Parathyroid adenoma (tissue), 2 donors: ENCODE measurements around the gene EXOSC3.

Source experiments
- H2AFZ ChIP-seq: fragments of 300-600 bp; sonication (generic); one replicate; pipeline ENCODE4 v1.7.0; 2017; ENCODE audit warnings: antibody characterized with exemption, mild to moderate bottlenecking
- H3K27ac ChIP-seq: fragments of 300-600 bp; sonication (generic); one replicate; pipeline ENCODE4 v1.7.0; 2017
- H3K27me3 ChIP-seq: fragments of 300-600 bp; sonication (generic); one replicate; pipeline ENCODE4 v1.7.0; 2017; ENCODE audit warnings: low read length; ENCODE audit not compliant: control insufficient read depth, insufficient read depth
- H3K36me3 ChIP-seq: fragments of 300-600 bp; sonication (generic); one replicate; pipeline ENCODE4 v1.7.0; 2017; ENCODE audit warnings: low read length; ENCODE audit not compliant: control insufficient read depth, insufficient read depth
- H3K4me1 ChIP-seq: fragments of 300-600 bp; sonication (generic); one replicate; pipeline ENCODE4 v1.7.0; 2017; ENCODE audit warnings: control low read depth
- H3K4me2 ChIP-seq: fragments of 300-600 bp; sonication (generic); one replicate; pipeline ENCODE4 v1.7.0; 2017; ENCODE audit warnings: low read length
- H3K4me3 ChIP-seq: fragments of 300-600 bp; sonication (generic); one replicate; pipeline ENCODE4 v1.7.0; 2017; ENCODE audit warnings: low read depth, low read length
- H3K79me2 ChIP-seq: fragments of 300-600 bp; sonication (generic); one replicate; pipeline ENCODE4 v1.7.0; 2017; ENCODE audit warnings: control low read depth
- H3K9ac ChIP-seq: fragments of 300-600 bp; sonication (generic); one replicate; pipeline ENCODE4 v1.7.0; 2017; ENCODE audit warnings: mild to moderate bottlenecking
- H3K9me3 ChIP-seq: fragments of 300-600 bp; sonication (generic); one replicate; pipeline ENCODE4 v1.7.0; 2017; ENCODE audit warnings: low read length; ENCODE audit not compliant: control insufficient read depth
- CTCF ChIP-seq: fragments of 300-600 bp; sonication (generic); IDR thresholded peaks from one replicate; pipeline ENCODE4 v1.7.0; 2017; ENCODE audit warnings: antibody characterized with exemption, mild to moderate bottlenecking
- donor health status: primary hyperparathyroidism.

EXOSC3 gene

DNA sequence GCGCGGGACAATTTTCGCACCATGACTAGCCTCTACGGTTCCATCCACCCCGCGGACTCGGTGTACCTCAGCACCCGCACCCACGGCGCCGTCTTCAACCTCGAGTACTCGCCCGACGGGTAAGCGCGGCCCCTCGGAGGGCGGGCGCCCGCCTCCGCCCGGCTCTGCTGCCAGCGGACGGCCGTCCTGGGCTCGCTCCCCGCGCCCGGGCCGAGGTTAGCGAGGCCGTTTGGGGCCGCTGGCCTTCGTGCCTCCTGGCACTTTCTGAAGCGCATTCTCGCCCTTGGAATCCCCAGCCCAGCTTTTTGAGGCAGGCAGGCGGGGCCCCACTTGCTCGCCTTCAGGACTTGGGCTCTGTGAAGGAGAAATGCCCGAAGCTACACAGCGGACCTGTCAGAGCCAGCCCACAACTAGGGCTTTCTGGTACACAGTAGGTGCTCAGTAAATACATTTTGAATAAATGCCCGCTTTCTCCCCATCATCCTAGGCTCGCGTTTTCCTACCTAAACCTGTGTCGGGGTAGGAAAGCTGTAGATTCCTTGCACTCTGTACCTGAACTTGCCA lies 16.5 kb upstream of the EXOSC3 start:
- Histone ChIP-seq H3K36me3 (no peaks in the 10 kb centered on the region), H3K27ac (peak overlapping the region; percentile 70), H3K79me2 (peaks cover 17% of the 10 kb centered on the region), H3K4me1 (no peaks in the 10 kb centered on the region), H3K9ac (peak overlapping the region; percentile 53), H3K4me2 (peak overlapping the region; percentile 95), H3K4me3 (peak overlapping the region; percentile 76), H2AFZ (peak overlapping the region; percentile 91), H3K9me3 (no peaks in the 10 kb centered on the region), H3K27me3 (no peaks in the 10 kb centered on the region)
- TF ChIP-seq CTCF: no peak

- no peaks in the 10 kb centered on the region for H3K27me3 ChIP-seq
- no peaks in the 10 kb centered on the region for H3K36me3 ChIP-seq
- H3K4me1 ChIP-seq: no peaks in the 10 kb centered on the region
- H3K4me3 ChIP-seq: peak within 1 kb of the TSS; percentile 76
- peak within 1 kb of the TSS; percentile 95 for H3K4me2 ChIP-seq
- H2AFZ ChIP-seq: peak within 1 kb of the TSS; percentile 91
- H3K27ac ChIP-seq: peak within 1 kb of the TSS; percentile 70
- no peak for TF ChIP-seq CTCF
- peaks cover 17% of the 10 kb centered on the region for H3K79me2 ChIP-seq
- no peaks in the 10 kb centered on the region for H3K9me3 ChIP-seq
- peak within 1 kb of the TSS; percentile 53 for H3K9ac ChIP-seq
Observed at GRCh38 chr9:37800631-37801286, 15.9 kb upstream of the EXOSC3 start, which contains the start of gene DCAF10. DCAF10 (plus strand) TSS chr9:37800797; CDS start chr9:37800867, 70 bp downstream.

- H3K27ac ChIP-seq: no peak overlapping the region
- H3K4me3 ChIP-seq: no peak overlapping the region
- H3K4me1 ChIP-seq: no peaks in the 10 kb centered on the region
- H3K9ac ChIP-seq: no peak overlapping the region
- peaks cover 11% of the 10 kb centered on the region for H3K79me2 ChIP-seq
- H2AFZ ChIP-seq: no peak overlapping the region
- H3K27me3 ChIP-seq: no peaks in the 10 kb centered on the region
- H3K9me3 ChIP-seq: no peaks in the 10 kb centered on the region
- no peak overlapping the region for H3K4me2 ChIP-seq
- TF ChIP-seq CTCF: no peak
- H3K36me3 ChIP-seq: no peaks in the 10 kb centered on the region
Observed at GRCh38 chr9:37798677-37799076, 13.8 kb upstream of the EXOSC3 start.

- Histone ChIP-seq H3K36me3 (no peaks in the 10 kb centered on the region), H3K27ac (no peak overlapping the region)
Observed at GRCh38 chr9:37796232-37796631, 11.4 kb upstream of the EXOSC3 start.

More at GRCh38 chr9:37796232-37796631, 11.4 kb upstream of the EXOSC3 start:
- Histone ChIP-seq H3K9me3 (no peaks in the 10 kb centered on the region), H2AFZ (no peak overlapping the region), H3K27me3 (no peaks in the 10 kb centered on the region), H3K9ac (no peak overlapping the region), H3K79me2 (no peaks in the 10 kb centered on the region), H3K4me2 (no peak overlapping the region), H3K4me1 (no peaks in the 10 kb centered on the region), H3K4me3 (no peak overlapping the region)
- TF ChIP-seq CTCF: no peak
